Measurements from ENCODE around the gene GGCT. TPM values are rescaled to one million over a fixed set of nuclear protein-coding genes. Genes with fewer than 3 reads are reported as not detected.

Gene GGCT
- total and polyA plus RNA-seq, 2 of the 8 experiments (the other 6 are each of a cell fraction or from before 2014, with no cell fraction given) = 50.0 to 129 TPM

DNA sequence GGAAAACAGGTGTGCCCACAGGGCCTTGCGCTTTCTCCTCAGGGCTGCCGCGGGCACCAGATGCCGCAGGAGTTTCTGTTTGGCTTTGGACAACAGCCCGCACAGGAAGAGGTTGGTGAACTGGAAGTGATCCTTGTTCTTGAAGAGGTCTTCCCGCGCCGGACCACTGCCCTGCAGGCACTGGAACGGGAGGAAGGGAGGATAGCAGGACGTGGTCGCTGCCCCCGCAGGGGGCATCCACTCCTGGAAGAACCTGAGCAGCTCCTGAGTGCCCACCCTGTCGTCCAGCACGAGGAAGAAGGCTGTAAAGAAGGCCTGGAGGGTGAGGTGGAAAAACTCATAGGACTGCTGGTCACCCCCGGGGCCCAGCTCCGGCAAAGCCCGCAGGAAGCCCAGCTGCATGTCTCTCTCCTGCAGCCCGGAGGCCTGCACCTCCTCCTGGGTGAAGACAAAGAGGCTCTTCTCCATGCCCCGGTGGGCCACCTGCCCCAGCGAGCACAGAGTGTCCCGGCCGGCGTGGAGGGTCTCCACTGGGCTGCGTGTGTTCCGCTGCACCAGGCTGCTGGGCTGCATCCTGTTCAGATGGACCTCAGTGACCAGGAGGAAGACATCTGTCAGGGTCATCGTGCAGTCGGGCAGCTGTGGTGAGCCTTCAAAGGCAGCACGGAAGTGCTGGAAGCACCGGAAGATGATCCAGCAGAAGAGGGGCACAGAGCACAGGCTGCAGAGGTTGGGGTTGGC lies 52.9 kb downstream of the GGCT start (continued):
- TF ChIP-seq POU5F1 (IDR thresholded peaks at IDR 0.05; ENCODE audit: low read depth, low read length) = no peak

Measured in H1 (cell line).